ENCODE data around the gene PRCC. TPM values are rescaled to one million over a fixed set of nuclear protein-coding genes. Genes with fewer than 3 reads are reported as not detected.

The PRCC gene
- total and polyA plus RNA-seq, 2 of the 4 experiments (the other 2 are of a cell fraction): 10.6 to 59.6 TPM

- peak; percentile 67; the same call in 1 of the 2 replicates for TF ChIP-seq MXI1 (IDR thresholded peaks at IDR 0.05; ENCODE audit: borderline replicate concordance, low read depth, low read length)
- TF ChIP-seq RAD21 (IDR thresholded peaks at IDR 0.05; ENCODE audit: low read length): no peak
These were observed 16.5 kb upstream of the PRCC start (continued) for GRCh38 chr1:156750711-156751450.

- Histone ChIP-seq H3K56ac (ENCODE audit: extremely low read depth, insufficient read depth, low read length) (peak within 1 kb of the TSS; percentile 81), H3K4ac (ENCODE audit: low read depth, low read length) (peak within 1 kb of the TSS; percentile 98), H4K8ac (ENCODE audit: low read depth in 2 of 2, low read length in 2 of 2) (peak within 1 kb of the TSS; percentile 93 to 96), H3K4me2 (ENCODE audit: low read depth, low read length) (peak within 1 kb of the TSS; percentile 93), H3K18ac (ENCODE audit: low read depth, low read length) (peak within 1 kb of the TSS; percentile 58), H3K27ac (ENCODE audit: insufficient read depth, low read length) (peak within 1 kb of the TSS; percentile 95), H2AK5ac (ENCODE audit: low read depth, low read length) (peak within 1 kb of the TSS; percentile 83), H2BK120ac (ENCODE audit: low read depth, low read length) (peak within 1 kb of the TSS; percentile 69), H3K27me3 (ENCODE audit: control insufficient read depth, insufficient read depth, low read length) (no peaks in the 10 kb centered on the region), H3K4me3 (ENCODE audit: insufficient read depth, low read depth, low read length) (peak within 1 kb of the TSS; percentile 86), H2AK9ac (replicated peaks; ENCODE audit: low read depth, low read length, poor library complexity) (peak within 1 kb of the TSS; percentile 100), H3K9me1 (ENCODE audit: insufficient read depth, low read length) (peaks cover 12% of the 10 kb centered on the region; the same call in 1 of the 2 replicates), H3K4me1 (ENCODE audit: control insufficient read depth, insufficient read depth, low read length) (peaks cover 32% of the 10 kb centered on the region), H2AFZ (replicated peaks; ENCODE audit: low read length, poor library complexity) (peak within 1 kb of the TSS; percentile 95), H4K20me1 (ENCODE audit: insufficient read depth, low read length) (no peaks in the 10 kb centered on the region), H4K91ac (ENCODE audit: insufficient read depth, low read depth, low read length) (peak within 1 kb of the TSS; percentile 99), H2BK5ac (ENCODE audit: low read depth, low read length, poor library complexity, severe bottlenecking) (peak within 1 kb of the TSS; percentile 98), H4K5ac (ENCODE audit: low read depth, low read length) (peak within 1 kb of the TSS; percentile 77), H3K9me3 (ENCODE audit: control insufficient read depth, insufficient read depth, low read length) (no peaks in the 10 kb centered on the region), H3K36me3 (ENCODE audit: control insufficient read depth, insufficient read depth, low read length) (no peaks in the 10 kb centered on the region), H3K14ac (replicated peaks; ENCODE audit: low read depth, low read length) (peak within 1 kb of the TSS; percentile 99), H3K79me1 (ENCODE audit: low read depth in 1 of 2, low read length in 2 of 2) (peaks cover 10 to 53% of the 10 kb centered on the region in 2 experiments), H2BK15ac (ENCODE audit: low read depth, low read length) (peak within 1 kb of the TSS; percentile 39; the same call in 1 of the 3 replicates), H3K9ac (ENCODE audit: low read depth, low read length) (peak within 1 kb of the TSS; percentile 91), H2BK20ac (ENCODE audit: low read depth, low read length) (0 out of 2 replicates have a peak within 1 kb of the TSS, but pooled peaks have one; percentile 13), H3K23ac (ENCODE audit: low read depth, low read length) (peak within 1 kb of the TSS; percentile 97)
- no TSS peak for BruUV-seq (replicated peaks)
- ChIA-PET POLR2A (ENCODE audit: unreplicated experiment) (interaction anchor here (1.2 kb wide), 1 partner anchor 15 kb away, joined by 7 read pairs; the partner anchor contains the start of gene PRCC), CTCF (interaction anchor here (1.3 kb wide), 1 partner anchor 46 kb away, joined by 4 read pairs; the partner anchor contains the start of gene CRABP2)
- no peak for TF ChIP-seq NFE2L2 (IDR thresholded peaks at IDR 0.05; ENCODE audit: low read depth, low read length)
- no peak for TF ChIP-seq CTCF (conservative IDR thresholded peaks at IDR 0.05; ENCODE audit: low read depth, low read length)
- TF ChIP-seq RFX5 (IDR thresholded peaks at IDR 0.05; ENCODE audit: low read depth, low read length): no peak
- no peak for TF ChIP-seq POLR2A (IDR thresholded peaks at IDR 0.05; ENCODE audit: low read depth, low read length)
- TF ChIP-seq ELK1 (IDR thresholded peaks at IDR 0.05; ENCODE audit: borderline replicate concordance, low read depth, low read length): no peak
- no peak for ATAC-seq (ENCODE audit: low read depth)
- no peak for DNase-seq
- in situ Hi-C loops (cut with MboI; ENCODE audit: low sequenced_read_pairs) (no loop called here), intact Hi-C loops (cut with micrococcal nuclease) (no loop called here), dilution Hi-C loops (cut with HindIII; ENCODE audit: low sequenced_read_pairs, unreplicated experiment) (no loop called here)
- 0% methylated on average over 26 of the region's 48 CpGs; no CpG with 5 or more reads in 1 of the 2 experiments for WGBS, 2 experiments (ENCODE audit: extremely low coverage in 2 of 2, insufficient read length in 1 of 2)
These were observed 15.9 kb upstream of the PRCC start, which contains the start of gene HDGF for GRCh38 chr1:156751451-156751756. Gene HDGF, minus strand, starts transcription at chr1:156751675. Its CDS starts 246 bp downstream, at chr1:156751429.

All from IMR-90 (cell line).